ENCODE data around the gene ADAP2.

DNA sequence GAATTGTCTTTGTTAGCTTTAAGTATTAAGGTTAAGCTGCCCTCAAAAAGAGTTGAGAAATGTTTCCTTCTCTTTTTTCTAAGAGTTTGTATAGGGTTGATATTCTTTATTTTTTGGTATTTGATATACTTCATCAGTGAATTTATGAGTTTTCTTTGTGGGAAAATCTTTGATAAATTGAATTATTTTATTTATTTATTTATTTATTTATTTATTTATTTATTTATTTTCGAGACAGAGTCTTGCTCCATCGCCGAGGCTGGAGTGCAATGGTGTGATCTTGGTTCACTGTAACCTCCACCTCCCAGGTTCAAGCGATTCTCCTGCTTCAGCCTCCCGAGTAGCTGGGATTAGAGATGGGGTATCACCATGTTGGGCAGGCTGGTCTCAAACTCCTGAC lies 35.6 kb upstream of the ADAP2 start:
- TF ChIP-seq TAF1 (IDR thresholded peaks at IDR 0.05; ENCODE audit: borderline replicate concordance, insufficient read depth, low read length) (no peak), POLR2AphosphoS5 (IDR thresholded peaks at IDR 0.05; ENCODE audit: low read depth, low read length) (no peak), SIN3A (IDR thresholded peaks at IDR 0.05; ENCODE audit: borderline replicate concordance, insufficient read depth, low read length) (no peak), FOXP2 (optimal IDR thresholded peaks at IDR 0.05; ENCODE audit: borderline replicate concordance, extremely low read depth, extremely low read length, insufficient read depth) (no peak)
- TF ChIP-seq, protein P1, sequence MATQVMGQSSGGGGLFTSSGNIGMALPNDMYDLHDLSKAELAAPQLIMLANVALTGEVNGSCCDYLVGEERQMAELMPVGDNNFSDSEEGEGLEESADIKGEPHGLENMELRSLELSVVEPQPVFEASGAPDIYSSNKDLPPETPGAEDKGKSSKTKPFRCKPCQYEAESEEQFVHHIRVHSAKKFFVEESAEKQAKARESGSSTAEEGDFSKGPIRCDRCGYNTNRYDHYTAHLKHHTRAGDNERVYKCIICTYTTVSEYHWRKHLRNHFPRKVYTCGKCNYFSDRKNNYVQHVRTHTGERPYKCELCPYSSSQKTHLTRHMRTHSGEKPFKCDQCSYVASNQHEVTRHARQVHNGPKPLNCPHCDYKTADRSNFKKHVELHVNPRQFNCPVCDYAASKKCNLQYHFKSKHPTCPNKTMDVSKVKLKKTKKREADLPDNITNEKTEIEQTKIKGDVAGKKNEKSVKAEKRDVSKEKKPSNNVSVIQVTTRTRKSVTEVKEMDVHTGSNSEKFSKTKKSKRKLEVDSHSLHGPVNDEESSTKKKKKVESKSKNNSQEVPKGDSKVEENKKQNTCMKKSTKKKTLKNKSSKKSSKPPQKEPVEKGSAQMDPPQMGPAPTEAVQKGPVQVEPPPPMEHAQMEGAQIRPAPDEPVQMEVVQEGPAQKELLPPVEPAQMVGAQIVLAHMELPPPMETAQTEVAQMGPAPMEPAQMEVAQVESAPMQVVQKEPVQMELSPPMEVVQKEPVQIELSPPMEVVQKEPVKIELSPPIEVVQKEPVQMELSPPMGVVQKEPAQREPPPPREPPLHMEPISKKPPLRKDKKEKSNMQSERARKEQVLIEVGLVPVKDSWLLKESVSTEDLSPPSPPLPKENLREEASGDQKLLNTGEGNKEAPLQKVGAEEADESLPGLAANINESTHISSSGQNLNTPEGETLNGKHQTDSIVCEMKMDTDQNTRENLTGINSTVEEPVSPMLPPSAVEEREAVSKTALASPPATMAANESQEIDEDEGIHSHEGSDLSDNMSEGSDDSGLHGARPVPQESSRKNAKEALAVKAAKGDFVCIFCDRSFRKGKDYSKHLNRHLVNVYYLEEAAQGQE (IDR thresholded peaks at IDR 0.05; ENCODE audit: insufficient read depth in 1 of 2, low read depth in 2 of 2, low read length in 2 of 2): no peak
